HG02840 (cell line): Measurements from ENCODE around the gene SCGB1C1.
A peak's percentile ranks its signal among the peaks of the same experiment; 100 is the strongest.

Experiments
- ATAC-seq: cut with Tn5 transposase; IDR thresholded peaks from one replicate; pipeline ENCODE4 v1.9.1; 2021; ENCODE audit warnings: mild to moderate bottlenecking, moderate library complexity, moderate number of reproducible peaks; ENCODE audit not compliant: unreplicated experiment, low FRiP score

SCGB1C1 gene

DNA sequence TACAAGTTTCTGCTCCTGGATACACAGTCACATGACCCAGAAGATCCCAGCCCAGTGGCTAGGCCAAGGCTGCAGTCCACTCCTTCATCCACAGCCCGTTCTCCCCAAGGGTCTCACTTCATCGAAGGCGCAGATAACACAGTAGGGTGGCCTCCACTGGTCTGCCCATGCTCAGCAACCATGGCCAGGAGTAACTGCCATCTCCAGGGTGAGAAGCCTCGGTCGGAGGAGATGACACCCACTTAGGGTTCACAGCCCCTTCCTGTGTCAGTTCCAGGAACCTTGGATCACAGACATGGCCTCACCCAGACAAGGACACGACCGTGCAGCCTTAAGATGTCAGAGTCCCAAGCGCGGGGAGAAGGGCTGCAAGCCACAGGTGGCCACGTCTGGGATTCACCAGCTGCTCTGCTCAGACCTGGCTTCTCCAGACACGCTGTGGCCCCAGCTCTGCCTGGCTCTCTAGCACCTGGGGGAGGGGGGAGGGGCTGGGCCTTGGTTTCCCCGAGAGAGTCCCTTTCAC is 11.8 kb downstream of the SCGB1C1 start:
- no peak for ATAC-seq

DNA sequence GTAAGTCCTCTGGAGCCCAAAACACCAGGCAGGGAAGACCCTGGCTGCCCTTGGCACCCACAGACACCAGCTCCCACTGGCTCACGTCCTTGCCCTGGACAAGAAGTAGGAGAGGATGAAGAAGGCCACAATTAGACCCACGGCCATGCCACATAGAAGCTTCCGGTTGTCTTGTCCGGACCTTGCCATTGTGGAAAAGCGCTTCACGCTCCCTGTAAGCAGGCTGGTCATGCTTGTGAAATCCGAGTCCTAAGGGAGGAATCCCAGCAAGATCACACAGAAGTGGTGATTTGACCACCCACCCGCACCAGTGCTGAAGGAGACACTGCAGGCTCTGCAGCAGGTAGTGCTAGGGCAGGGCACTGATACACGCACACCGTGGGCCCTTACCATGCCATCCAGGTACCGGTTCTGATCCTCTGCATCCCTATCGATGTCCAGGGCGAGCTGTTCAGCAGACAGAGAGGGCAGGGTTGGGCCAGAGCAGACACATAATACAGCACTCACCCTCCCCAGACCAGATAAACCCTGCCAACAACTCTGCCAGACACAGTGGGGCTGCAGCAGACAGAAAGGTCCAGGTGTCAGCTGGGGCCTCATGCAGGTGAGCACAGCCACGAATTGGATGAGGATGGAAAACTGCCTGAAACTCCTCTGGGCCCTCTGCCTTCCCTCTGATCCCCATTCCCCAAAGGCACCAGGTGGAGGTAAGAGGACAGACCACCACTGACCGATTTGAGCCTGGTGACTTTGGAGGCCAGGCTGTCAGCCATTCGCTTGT is 12.5 kb downstream of the SCGB1C1 start:
- no peak for ATAC-seq

- ATAC-seq, result no peak
These were observed 13.1 kb downstream of the SCGB1C1 start for GRCh38 chr11:206002-206384.

- no peak for ATAC-seq
These were observed 13.8 kb downstream of the SCGB1C1 start for GRCh38 chr11:206526-207207.

- peak; percentile 83 for ATAC-seq
These were observed 14.5 kb downstream of the SCGB1C1 start, which contains the start of the genes BET1L and RIC8A for GRCh38 chr11:207208-207862. Gene BET1L, minus strand, starts transcription at chr11:207399. Its CDS starts 78 bp downstream, at chr11:207321. Gene RIC8A, plus strand, starts transcription at chr11:207708. Its CDS starts 1,147 bp downstream, at chr11:208855.

DNA sequence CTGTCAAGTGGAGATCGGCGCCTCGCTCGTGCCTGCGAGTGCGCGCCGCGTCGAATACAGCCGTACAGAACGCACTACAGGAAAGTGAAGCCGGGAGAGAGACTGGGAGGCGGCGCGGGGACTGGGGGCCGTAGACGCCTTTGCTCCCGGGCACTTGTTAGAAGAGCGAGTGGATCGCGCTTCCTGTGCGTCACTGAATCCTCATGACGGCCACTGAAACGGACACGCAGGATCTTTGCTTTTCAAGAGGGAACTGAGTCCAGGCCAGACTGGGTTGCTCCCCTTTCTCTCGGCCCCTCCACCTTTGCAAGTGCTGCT is 14.9 kb downstream of the SCGB1C1 start:
- no peak for ATAC-seq

DNA sequence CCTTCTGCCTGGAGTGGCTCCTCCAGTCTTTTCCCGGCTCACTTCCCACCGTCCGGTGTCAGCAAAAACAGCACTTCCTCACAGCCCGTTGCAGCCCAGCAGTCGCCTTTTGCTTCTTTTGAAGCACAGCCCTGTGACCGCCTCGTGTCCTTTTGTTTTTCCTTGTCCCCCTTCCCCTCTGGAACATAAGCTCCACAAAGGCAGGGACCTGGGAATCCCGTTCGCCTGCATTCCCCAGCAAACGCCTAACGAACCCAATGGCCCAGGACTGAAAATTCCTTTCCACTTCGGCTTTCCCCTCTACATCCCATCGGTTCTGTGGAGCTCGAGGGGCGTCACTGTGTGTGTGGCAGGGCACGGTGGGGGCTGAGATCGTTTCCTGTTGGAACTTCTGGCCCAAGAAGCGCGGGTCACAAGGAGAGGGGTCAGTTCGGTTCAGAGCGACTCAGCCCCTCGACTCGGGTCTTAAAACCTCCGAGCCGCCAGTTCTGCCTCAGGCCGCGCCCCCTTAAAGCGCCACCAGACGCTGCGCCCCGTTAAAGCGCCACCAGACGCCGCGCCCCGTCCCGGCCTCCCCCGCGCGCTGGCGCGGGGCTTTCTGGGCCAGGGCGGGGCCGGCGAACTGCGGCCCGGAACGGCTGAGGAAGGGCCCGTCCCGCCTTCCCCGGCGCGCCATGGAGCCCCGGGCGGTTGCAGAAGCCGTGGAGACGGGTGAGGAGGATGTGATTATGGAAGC is 15.5 kb downstream of the SCGB1C1 start:
- ATAC-seq, result no peak

- no peak for ATAC-seq
These were observed 16.0 kb downstream of the SCGB1C1 start for GRCh38 chr11:208917-209260.

GRCh38 chr11:209275-210121 is 16.6 kb downstream of the SCGB1C1 start:
- ATAC-seq, result no peak

DNA sequence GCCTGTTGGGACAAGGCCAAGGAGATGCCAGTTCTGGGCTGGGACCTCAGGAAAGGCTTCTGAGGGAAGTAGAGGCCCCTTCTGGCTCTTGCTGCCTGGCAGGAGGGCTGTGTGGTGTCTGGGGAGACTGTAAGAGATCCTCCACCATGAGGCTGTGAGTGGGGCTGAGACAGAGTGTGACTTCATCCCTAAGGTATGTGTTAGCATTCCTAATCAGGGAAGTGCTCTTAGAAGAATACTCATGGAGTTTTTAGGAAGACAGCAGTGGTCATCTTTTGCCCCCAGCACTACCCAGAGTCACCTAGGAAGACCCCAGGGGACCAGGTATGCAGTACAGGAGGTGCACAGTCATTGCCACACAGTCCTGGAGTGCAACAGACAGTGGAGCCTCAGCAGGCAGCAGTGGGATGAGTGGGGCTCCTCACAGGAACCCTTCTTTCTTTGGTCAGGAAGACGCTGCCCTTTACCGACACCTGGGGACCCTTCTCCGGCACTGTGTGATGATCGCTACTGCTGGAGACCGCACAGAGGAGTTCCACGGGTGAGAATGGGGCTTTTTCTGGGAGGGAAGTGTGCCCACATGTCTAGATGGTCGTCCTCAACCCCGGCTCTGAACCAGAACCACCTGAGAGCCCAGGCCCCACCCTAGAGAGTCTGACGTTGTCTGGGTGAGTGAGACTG is 17.4 kb downstream of the SCGB1C1 start:
- no peak for ATAC-seq

- ATAC-seq, result no peak
These were observed 17.9 kb downstream of the SCGB1C1 start for GRCh38 chr11:210803-211180.

DNA sequence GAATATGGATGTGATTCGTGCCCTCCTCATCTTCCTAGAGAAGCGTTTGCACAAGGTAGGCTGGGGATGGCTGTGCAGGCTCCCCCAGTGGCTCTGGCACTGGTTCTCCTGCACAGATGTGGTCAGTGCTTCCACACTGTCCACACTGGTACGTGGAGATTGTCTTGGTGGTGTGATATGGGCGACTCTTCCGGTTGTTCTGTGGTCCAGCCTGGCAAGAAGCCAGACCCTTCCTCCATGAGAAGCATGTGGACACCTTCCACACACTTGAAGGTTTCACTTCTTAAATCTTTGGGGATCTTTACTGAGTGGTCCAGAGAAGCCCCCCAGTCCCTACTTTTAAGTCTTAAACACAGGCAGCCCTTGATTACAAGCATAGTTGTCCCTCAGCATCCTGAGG is 18.4 kb downstream of the SCGB1C1 start:
- ATAC-seq, result no peak

- ATAC-seq, result no peak
These were observed 18.9 kb downstream of the SCGB1C1 start for GRCh38 chr11:211741-212140.

- no peak for ATAC-seq
These were observed 19.5 kb downstream of the SCGB1C1 start for GRCh38 chr11:212150-213100.

DNA sequence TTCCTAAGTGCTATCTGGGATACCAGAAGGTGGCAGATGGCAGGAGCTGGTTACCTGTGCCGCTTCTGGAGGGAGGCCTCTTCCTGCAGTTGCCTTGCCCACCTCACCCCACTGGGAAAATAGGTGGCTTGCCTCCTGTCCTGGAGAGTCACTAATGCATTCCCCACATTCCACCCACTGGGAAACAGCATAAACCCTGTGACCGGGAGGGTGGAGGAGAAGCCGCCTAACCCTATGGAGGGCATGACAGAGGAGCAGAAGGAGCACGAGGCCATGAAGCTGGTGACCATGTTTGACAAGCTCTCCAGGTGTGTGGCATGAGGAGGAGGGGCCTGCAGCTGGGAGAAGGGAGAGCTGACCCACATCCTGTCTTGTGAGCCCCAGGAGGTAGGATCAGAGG is 20.2 kb downstream of the SCGB1C1 start:
- ATAC-seq, result no peak

DNA sequence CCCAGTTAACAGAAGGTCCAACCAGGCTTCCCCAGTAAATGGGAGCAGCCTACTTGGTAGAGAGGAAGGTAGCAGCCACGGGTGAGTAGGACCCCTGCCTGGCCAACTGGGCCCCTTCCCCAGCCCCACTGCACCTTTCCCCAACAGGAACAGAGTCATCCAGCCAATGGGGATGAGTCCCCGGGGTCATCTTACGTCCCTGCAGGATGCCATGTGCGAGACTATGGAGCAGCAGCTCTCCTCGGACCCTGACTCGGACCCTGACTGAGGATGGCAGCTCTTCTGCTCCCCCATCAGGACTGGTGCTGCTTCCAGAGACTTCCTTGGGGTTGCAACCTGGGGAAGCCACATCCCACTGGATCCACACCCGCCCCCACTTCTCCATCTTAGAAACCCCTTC is 21.2 kb downstream of the SCGB1C1 start:
- no peak for ATAC-seq

DNA sequence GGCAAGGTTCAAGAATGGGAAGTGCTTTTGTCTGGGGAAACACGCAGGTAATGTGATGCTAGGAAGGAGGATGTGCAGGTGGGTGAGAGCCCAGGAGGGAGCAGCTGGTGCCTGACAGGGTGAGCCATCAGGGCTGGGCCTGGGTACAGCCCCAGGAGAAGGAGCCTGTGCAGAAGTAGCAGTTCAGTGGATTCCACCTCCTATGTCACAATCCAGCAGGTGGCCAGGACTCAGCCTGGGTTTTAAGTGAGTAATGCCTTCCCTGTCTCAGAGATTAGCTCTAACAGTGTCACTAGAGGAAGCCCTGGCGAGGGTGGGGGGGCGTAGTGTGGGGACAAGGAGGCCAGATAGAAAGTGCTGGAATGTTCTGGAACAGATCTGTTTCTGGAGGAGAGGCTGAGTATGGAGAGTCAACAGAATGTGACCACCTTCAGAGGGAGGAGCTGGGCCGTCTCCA is 22.7 kb downstream of the SCGB1C1 start:
- no peak for ATAC-seq
